HEK293 (cell line): ENCODE measurements around the gene UHRF1.
A peak's percentile ranks its signal among the peaks of the same experiment; 100 is the strongest.

Source experiments
- CTCF ChIA-PET: fragments of 350-600 bp; formaldehyde crosslinking; extraction: SDS; loops from one replicate; lab custom pipeline; 2021; ENCODE audit warnings: antibody characterized with exemption; lab: Yijun Ruan, JAX
- POLR2A ChIA-PET: fragments of 300-600 bp; formaldehyde crosslinking; extraction: SDS; loops from one replicate; lab custom pipeline; 2020; ENCODE audit warnings: antibody characterized with exemption, inconsistent platforms; lab: Yijun Ruan, JAX
- H3K27ac ChIP-seq: fragments of 200-500 bp; sonication (Bioruptor generic); 2 replicates; pipeline ENCODE4 v1.5.1; 2014; ENCODE audit warnings: low read depth, low read length, control low read depth, inconsistent platforms; ENCODE audit errors: extremely low read depth
- H3K36me3 ChIP-seq, 2 experiments: fragments of 200-500 bp in 1 of 2; sonication (Bioruptor generic) in 1 of 2; 1 replicate in 1 of 2; 2 replicates in 1 of 2; pipeline ENCODE4 v1.5.1; 2014 to 2017; ENCODE audit warnings: inconsistent platforms in 2 of 2, low read length in 2 of 2; ENCODE audit not compliant: control insufficient read depth in 2 of 2, insufficient read depth in 1 of 2
- H3K4me1 ChIP-seq: fragments of 200-500 bp; sonication (Bioruptor generic); 2 replicates; pipeline ENCODE4 v1.5.1; 2014; ENCODE audit warnings: mild to moderate bottlenecking, low read length, inconsistent platforms; ENCODE audit not compliant: control insufficient read depth, insufficient read depth
- H3K4me3 ChIP-seq: 2 replicates; pipeline ENCODE4 v1.5.1; 2011; ENCODE audit warnings: low read depth, mild to moderate bottlenecking, control low read depth, low read length, moderate library complexity
- H3K9me3 ChIP-seq: fragments of 200-500 bp; sonication (Bioruptor generic); 2 replicates; pipeline ENCODE4 v1.5.1; 2014; ENCODE audit warnings: low read depth, low read length, inconsistent platforms; ENCODE audit not compliant: control insufficient read depth, insufficient read depth
- FEZF1 ChIP-seq: fragments of 450-650 bp; formaldehyde crosslinking; IDR thresholded peaks from 2 replicates; pipeline ENCODE4 v1.5.1; 2016; ENCODE audit warnings: missing biosample characterization, missing genetic modification characterization
- GLIS1 ChIP-seq: fragments of 450-650 bp; formaldehyde crosslinking; IDR thresholded peaks from 2 replicates; pipeline ENCODE4 v1.5.1; 2016; ENCODE audit warnings: missing biosample characterization, missing genetic modification characterization
- HOXD13 ChIP-seq: sonication (generic); formaldehyde crosslinking; IDR thresholded peaks from 2 replicates; pipeline ENCODE4 v1.8.0; 2022; ENCODE audit warnings: missing genetic modification reagents, borderline replicate concordance
- KLF1 ChIP-seq: fragments of 450-650 bp; formaldehyde crosslinking; IDR thresholded peaks from 2 replicates; pipeline ENCODE4 v1.5.1; 2016; ENCODE audit warnings: missing biosample characterization, missing genetic modification characterization
- PATZ1 ChIP-seq: fragments of 450-650 bp; formaldehyde crosslinking; IDR thresholded peaks from 2 replicates; pipeline ENCODE4 v1.5.1; 2016; ENCODE audit warnings: missing biosample characterization, missing genetic modification characterization
- PRDM2 ChIP-seq: fragments of 450-650 bp; formaldehyde crosslinking; IDR thresholded peaks from 2 replicates; pipeline ENCODE4 v1.5.1; 2016; ENCODE audit warnings: missing biosample characterization, missing genetic modification characterization, borderline replicate concordance
- REPIN1 ChIP-seq: fragments of 450-650 bp; formaldehyde crosslinking; IDR thresholded peaks from 2 replicates; pipeline ENCODE4 v1.5.1; 2017; ENCODE audit warnings: missing biosample characterization, missing genetic modification characterization, low read depth
- SCRT2 ChIP-seq: fragments of 450-650 bp; formaldehyde crosslinking; IDR thresholded peaks from 2 replicates; pipeline ENCODE4 v1.5.1; 2016; ENCODE audit warnings: missing biosample characterization, missing genetic modification characterization
- ZBTB21 ChIP-seq: fragments of 450-650 bp; formaldehyde crosslinking; IDR thresholded peaks from 2 replicates; pipeline ENCODE4 v1.5.1; 2017; ENCODE audit warnings: missing biosample characterization, missing genetic modification characterization
- ZBTB44 ChIP-seq: fragments of 450-650 bp; IDR thresholded peaks from 2 replicates; pipeline ENCODE4 v1.5.1; 2018; ENCODE audit warnings: missing biosample characterization, mild to moderate bottlenecking, missing genetic modification characterization
- ZIC2 ChIP-seq: fragments of 450-650 bp; formaldehyde crosslinking; IDR thresholded peaks from 2 replicates; pipeline ENCODE4 v1.5.1; 2016; ENCODE audit warnings: missing biosample characterization, missing genetic modification characterization
- ZNF114 ChIP-seq: fragments of 450-650 bp; formaldehyde crosslinking; IDR thresholded peaks from 2 replicates; pipeline ENCODE4 v1.5.0; 2017; ENCODE audit warnings: missing biosample characterization, missing genetic modification characterization
- ZNF18 ChIP-seq: fragments of 450-650 bp; formaldehyde crosslinking; IDR thresholded peaks from 2 replicates; pipeline ENCODE4 v1.5.1; 2016; ENCODE audit warnings: missing biosample characterization, missing genetic modification characterization
- ZNF239 ChIP-seq: fragments of 450-650 bp; formaldehyde crosslinking; IDR thresholded peaks from 2 replicates; pipeline ENCODE4 v1.5.1; 2016; ENCODE audit warnings: missing biosample characterization, missing genetic modification characterization
- ZNF324 ChIP-seq: fragments of 450-650 bp; formaldehyde crosslinking; IDR thresholded peaks from 2 replicates; pipeline ENCODE4 v1.5.1; 2016; ENCODE audit warnings: missing biosample characterization, missing genetic modification characterization
- ZNF37A ChIP-seq: fragments of 450-650 bp; IDR thresholded peaks from 2 replicates; pipeline ENCODE4 v1.5.1; 2018; ENCODE audit warnings: missing biosample characterization, missing genetic modification characterization
- ZNF423 ChIP-seq: fragments of 450-650 bp; formaldehyde crosslinking; IDR thresholded peaks from 2 replicates; pipeline ENCODE4 v1.5.1; 2016; ENCODE audit warnings: missing biosample characterization, missing genetic modification characterization
- ZNF600 ChIP-seq: fragments of 450-650 bp; formaldehyde crosslinking; IDR thresholded peaks from 2 replicates; pipeline ENCODE4 v1.5.1; 2016; ENCODE audit warnings: missing biosample characterization, missing genetic modification characterization
- ZNF785 ChIP-seq: fragments of 450-650 bp; formaldehyde crosslinking; IDR thresholded peaks from 2 replicates; pipeline ENCODE4 v1.5.1; 2016; ENCODE audit warnings: missing biosample characterization, missing genetic modification characterization

UHRF1 gene

GRCh38 chr19:4859697-4860096 is 49.6 kb upstream of the UHRF1 start (continued):
- no peak for TF ChIP-seq ZNF37A
- TF ChIP-seq SCRT2, result no peak
- TF ChIP-seq FEZF1 (tag by site-specific recombination), result no peak
- no peak for TF ChIP-seq ZNF785 (tag by site-specific recombination)
- TF ChIP-seq ZNF239 (tag by site-specific recombination), result no peak

GRCh38 chr19:4861147-4861546 is 48.2 kb upstream of the UHRF1 start:
- no peak overlapping the region for H3K27ac ChIP-seq
- TF ChIP-seq REPIN1 (tag by site-specific recombination) (no peak), ZNF600 (tag by site-specific recombination) (0 out of 2 replicates have a peak, but pooled peaks have one; percentile 13), ZBTB44 (no peak), ZIC2 (tag by site-specific recombination) (peak; percentile 92), ZNF114 (tag by site-specific recombination) (no peak), ZNF324 (tag by site-specific recombination) (no peak), HOXD13 (CRISPR knock-in tag) (no peak), KLF1 (tag by site-specific recombination) (no peak), ZBTB21 (tag by site-specific recombination) (no peak), GLIS1 (tag by site-specific recombination) (peak; percentile 65), ZNF423 (tag by site-specific recombination) (0 out of 2 replicates have a peak, but pooled peaks have one; percentile 39), PATZ1 (tag by site-specific recombination) (0 out of 2 replicates have a peak, but pooled peaks have one; percentile 31), ZNF18 (tag by site-specific recombination) (0 out of 2 replicates have a peak, but pooled peaks have one; percentile 28), PRDM2 (tag by site-specific recombination) (no peak)
- ChIA-PET POLR2A (interaction anchor here (0.5 to 0.7 kb wide), 2 partner anchors 11 to 172 kb away, joined by 3 read pairs; no protein-coding TSS in a partner anchor), CTCF (interaction anchor here (2.2 to 3.1 kb wide), 2 partner anchors 9 to 52 kb away, joined by 8 to 23 read pairs; no protein-coding TSS in a partner anchor)
- no peak overlapping the region for H3K4me3 ChIP-seq
- no peaks in the 10 kb centered on the region for H3K4me1 ChIP-seq
- peaks cover 0 to 28% of the 10 kb centered on the region in 2 experiments; a peak in 2 of 3 replicates for H3K36me3 ChIP-seq
- H3K9me3 ChIP-seq, result no peaks in the 10 kb centered on the region
